ENCODE results near the gene RAET1E.
"Not testable (repeated sequence)": the region's sequence is repeated elsewhere in the genome, so short reads cannot be mapped to it uniquely, and the experiment has no call there.

DNA sequence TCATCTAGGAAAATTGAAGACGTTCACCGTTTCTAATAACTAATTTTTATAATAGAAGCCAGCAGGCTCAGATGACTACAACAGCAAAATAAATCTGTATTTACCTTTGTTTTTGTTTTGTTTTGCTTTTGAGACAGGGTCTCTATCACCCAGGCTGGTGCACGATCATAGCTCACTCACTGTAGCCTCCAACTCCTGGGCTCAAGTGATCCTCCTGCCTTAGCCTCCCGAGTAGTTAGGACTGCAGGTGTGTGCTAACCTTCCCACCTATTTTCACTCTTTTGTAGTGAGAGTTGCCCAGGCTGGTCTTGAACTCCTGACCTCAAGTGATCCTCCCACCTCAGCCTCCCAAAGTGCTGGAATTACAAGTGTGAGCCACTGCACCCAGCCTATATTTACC lies 43.9 kb downstream of the RAET1E start:
- TF ChIP-seq, protein P1, sequence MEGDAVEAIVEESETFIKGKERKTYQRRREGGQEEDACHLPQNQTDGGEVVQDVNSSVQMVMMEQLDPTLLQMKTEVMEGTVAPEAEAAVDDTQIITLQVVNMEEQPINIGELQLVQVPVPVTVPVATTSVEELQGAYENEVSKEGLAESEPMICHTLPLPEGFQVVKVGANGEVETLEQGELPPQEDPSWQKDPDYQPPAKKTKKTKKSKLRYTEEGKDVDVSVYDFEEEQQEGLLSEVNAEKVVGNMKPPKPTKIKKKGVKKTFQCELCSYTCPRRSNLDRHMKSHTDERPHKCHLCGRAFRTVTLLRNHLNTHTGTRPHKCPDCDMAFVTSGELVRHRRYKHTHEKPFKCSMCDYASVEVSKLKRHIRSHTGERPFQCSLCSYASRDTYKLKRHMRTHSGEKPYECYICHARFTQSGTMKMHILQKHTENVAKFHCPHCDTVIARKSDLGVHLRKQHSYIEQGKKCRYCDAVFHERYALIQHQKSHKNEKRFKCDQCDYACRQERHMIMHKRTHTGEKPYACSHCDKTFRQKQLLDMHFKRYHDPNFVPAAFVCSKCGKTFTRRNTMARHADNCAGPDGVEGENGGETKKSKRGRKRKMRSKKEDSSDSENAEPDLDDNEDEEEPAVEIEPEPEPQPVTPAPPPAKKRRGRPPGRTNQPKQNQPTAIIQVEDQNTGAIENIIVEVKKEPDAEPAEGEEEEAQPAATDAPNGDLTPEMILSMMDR (IDR thresholded peaks at IDR 0.05), result not testable (repeated sequence)
- TF ChIP-seq EZH2 (IDR thresholded peaks at IDR 0.05; ENCODE audit: borderline replicate concordance, insufficient read depth, low read depth, low read length, poor library complexity, severe bottlenecking), result not testable (repeated sequence)

Measured in B cell (primary cell).